Germinal center (tissue), 1 donor: ENCODE measurements around the gene UGP2.
"Not testable (repeated sequence)": the region's sequence is repeated elsewhere in the genome, so short reads cannot be mapped to it uniquely, and the experiment has no call there.

Experiments
- DNase-seq: peaks from one replicate; pipeline ENCODE4 v3.0.0; 2012; ENCODE audit warnings: mixed read lengths, low spot score

Gene UGP2

DNA sequence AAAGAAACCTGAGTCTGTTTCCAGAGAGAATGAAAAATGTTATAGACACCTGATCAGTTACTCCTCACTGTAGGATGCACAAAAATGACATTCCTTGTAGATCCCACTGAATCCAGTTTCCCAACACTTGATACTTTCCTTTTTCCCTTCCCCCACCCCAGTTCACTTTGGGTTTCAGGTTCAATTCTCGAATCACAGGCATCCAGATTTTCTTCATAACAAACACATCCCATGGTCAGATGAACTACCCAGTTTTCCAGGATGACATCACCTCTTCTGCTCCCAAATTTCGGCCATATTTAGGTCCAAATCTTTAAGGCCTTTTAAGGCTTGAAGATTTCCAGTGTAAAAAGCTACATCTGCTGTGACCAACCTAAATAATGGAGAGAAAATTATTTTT, 51.5 kb downstream of the UGP2 start:
- no peak for DNase-seq

DNA sequence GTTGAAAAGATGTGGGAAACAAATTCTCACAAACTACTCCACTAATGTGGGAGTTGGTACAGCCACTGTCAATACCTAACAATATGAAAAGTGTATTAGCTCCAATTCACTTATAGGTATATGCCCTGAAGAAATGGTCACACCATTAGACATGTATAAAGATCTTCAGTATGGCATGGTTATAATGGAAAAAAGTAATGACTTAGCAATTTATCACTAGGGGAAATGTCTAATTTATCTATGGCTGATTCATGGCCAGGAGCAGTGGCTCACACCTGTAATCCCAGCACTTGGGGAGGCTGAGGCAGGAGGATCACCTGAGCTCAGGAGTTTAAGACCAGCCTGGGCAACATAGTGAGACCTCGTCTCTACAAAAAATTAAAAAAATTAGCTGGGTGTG, 52.5 kb downstream of the UGP2 start:
- no peak for DNase-seq

DNA sequence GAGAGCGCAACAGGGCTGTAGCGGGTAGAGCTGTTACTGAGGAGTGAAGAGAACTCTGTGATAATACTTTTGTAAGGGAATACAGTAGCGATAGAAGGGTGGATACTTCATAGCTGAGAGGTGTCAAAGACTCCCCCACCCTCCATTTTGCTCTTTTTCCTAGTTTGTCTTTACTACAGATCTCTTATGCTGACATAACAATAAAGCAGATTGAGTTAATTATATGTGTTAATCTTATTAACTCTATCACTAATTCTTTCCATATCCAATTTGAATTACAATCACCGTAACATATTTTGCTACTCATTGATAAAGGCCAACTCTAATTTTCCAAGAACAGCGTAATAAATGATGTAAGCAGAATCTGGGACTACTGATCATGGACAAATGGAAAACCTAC, 57.1 kb downstream of the UGP2 start:
- DNase-seq = no peak

DNA sequence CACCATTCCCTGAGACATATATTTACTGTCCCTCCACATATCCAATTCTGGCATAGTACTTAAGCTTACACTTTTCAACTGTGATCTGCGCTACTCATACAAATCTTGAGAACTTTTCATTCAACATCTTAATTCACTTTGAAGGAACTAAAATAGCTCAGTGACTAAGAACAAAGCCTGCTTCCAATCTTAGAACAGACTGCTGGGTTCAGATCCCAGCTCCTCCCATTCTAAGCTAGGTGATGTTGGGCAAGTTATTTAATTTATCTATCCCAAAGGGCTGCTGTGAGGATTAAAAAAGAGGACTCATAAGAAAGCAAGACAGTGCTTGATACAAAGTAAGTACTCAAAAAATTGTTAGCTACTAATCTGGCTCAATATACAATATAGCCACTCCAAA, 57.9 kb downstream of the UGP2 start:
- DNase-seq = no peak

DNA sequence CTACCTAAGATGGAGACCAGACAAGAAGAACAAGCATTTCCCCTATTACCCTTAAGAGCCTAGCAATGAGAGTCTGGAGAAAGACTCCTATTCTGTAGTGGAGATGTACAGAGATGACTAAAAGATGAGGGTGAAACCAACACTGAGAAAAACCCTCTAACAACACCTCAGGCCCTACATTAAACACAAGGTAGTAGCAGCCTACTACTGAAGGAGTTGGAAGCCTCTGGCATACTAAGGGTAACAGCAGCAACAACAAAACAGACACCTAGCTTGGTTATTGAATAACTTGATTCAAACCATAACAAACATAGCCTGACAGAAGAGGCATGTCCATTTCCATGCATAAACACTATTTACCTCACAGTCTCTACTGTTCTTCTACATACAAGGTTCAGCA, 60.5 kb downstream of the UGP2 start:
- no peak for DNase-seq

DNA sequence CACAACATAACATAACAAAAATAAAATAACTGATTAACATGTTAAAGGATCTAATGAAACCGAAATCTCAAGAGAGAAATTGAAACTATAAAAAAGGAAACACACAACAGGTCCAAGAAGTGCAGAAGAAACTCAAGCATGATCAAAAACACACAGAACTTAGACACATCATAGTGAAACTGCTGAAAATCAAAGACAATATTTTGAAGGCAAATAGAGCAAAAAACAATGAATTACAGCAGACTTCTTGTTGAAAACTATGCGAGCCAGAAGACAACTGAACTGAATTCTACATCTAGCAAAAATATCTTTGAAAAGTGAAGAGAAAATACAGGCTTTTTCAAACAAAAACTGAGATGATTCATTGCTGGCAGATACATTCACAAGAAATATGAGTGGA, 61.3 kb downstream of the UGP2 start:
- no peak for DNase-seq

DNA sequence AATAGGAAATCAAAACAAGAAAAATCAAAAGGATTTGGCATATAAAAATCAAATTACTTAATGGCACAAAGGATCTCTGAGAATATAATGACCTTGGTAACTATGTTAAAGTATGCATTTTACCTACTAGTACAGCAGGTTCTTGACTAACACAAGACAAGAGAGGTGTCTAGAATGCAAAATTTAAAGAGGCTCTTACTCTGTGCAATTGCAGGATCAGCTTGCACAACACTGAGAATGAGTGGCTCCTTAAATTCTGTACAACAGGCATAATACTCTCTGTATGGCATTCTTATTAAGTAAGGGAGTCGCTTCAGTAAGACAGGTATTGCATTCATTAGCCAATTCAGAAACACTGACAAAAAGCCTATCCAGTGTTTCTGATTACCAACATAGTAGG, 72.6 kb downstream of the UGP2 start:
- DNase-seq = no peak

DNA sequence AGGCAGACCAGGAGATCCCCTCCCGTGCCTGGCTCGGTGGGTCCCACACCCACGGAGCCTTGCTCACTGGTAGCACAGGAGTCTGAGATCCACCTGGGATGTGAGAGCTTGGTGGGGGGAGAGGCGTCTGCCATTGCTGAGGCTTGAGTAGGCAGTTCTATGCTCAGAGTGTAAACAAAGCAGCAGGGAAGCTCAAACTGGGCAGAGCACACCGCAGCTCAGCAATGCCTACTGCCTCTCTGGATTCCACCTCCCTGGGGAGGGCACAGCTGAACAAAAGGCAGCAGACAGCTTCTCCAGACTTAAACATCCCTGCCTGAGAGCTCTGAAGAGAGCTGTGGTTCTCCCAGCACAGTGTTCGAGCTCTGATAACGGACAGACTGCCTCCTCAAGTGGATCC, 85.1 kb downstream of the UGP2 start:
- no peak for DNase-seq

DNA sequence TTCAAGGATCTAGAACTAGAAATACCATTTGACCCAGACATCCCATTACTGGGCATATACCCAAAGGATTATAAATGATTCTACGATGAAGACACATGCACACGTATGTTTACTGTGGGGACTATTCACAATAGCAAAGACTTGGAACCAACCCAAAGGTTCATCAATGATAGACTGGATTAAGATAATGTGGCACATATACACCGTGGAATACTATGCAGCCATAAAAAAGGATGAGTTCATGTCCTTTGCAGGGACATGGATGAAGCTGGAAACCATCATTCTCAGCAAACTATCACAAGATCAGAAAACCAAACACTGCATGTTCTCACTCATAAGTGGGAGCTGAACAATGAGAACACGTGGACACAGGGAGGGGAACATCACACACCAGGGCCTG, 90.4 kb downstream of the UGP2 start:
- not testable (repeated sequence) for DNase-seq
